Psoas muscle (tissue), 8 donors: Measurements from ENCODE around the gene RYR2. TPM values are rescaled to one million over a fixed set of nuclear protein-coding genes. Genes with fewer than 3 reads are reported as not detected.

Experiments used
- ATAC-seq, 4 donors: fragments of 200-7000 bp; cut with Tn5 transposase; one replicate each; pipeline ENCODE4 v1.9.1; 2020; ENCODE audit warnings: moderate library complexity in 3 of 4, mild to moderate bottlenecking in 2 of 4
- DNase-seq, 2 donors: peaks; one replicate each; pipeline ENCODE4 v3.0.0-alpha.2; 2020
- H3K27ac ChIP-seq: fragments of 200-600 bp; one replicate; pipeline ENCODE4 v1.8.0; 2022
- H3K27me3 ChIP-seq, 3 donors: fragments of 200-600 bp in 1 of 3; one replicate each; pipeline versions ENCODE4 v1.6.1 to v1.8.0; 2013 to 2022; ENCODE audit warnings: low read length in 2 of 3, mild to moderate bottlenecking in 2 of 3, moderate library complexity in 1 of 3; ENCODE audit not compliant: insufficient read depth in 3 of 3
- H3K36me3 ChIP-seq, 2 donors: fragments of 200-600 bp in 1 of 2; one replicate each; pipeline versions ENCODE4 v1.6.1 to v1.8.0; 2013 to 2022; ENCODE audit warnings: low read depth in 1 of 2, mild to moderate bottlenecking in 1 of 2, moderate library complexity in 1 of 2; ENCODE audit not compliant: insufficient read depth in 1 of 2
- H3K4me1 ChIP-seq: fragments of 200-600 bp; one replicate; pipeline ENCODE4 v1.8.0; 2022
- H3K4me3 ChIP-seq: fragments of 200-600 bp; one replicate; pipeline ENCODE4 v1.8.0; 2022; ENCODE audit warnings: mild to moderate bottlenecking
- H3K9me3 ChIP-seq: fragments of 200-600 bp; one replicate; pipeline ENCODE4 v1.8.0; 2022
- CTCF ChIP-seq: fragments of 200-600 bp; IDR thresholded peaks from one replicate; pipeline ENCODE4 v1.8.0; 2022; ENCODE audit warnings: antibody characterized with exemption
- WGBS, 3 donors: extraction: QIAGEN DNeasy Blood & Tissue Kit; methylation state at CpG; one replicate each; pipeline versions ENCODE4 v1.1.6 to v1.1.7; 2013; 5-methylcytosine and 5-hydroxymethylcytosine counted together
- intact Hi-C, 2 donors: fragments of 100-400 bp; cut with DNase I; formaldehyde crosslinking; loops; one replicate each; pipeline versions ENCODE4 v1.11.0 to v1.14.2; 2022
- polyA plus RNA-seq, 3 donors: library from polyadenylated mRNA; stranded (reverse); fragments of 200-250 nt; gene quantifications; one replicate each; pipeline ENCODE4 v1.2.3, GENCODE V29; 2013
- total RNA-seq, 4 donors: library from RNA; stranded (reverse); fragmentation: NEBNext Ultra II Directional in 2 of 4; extraction: Animal tissue kit (Norgen Biotek cat#: 25700) in 2 of 4; gene quantifications; one replicate each; pipeline versions ENCODE4 v1.2.1 to v1.2.4, GENCODE V29; 2021 to 2023
- donor health status: healthy with polysubstance abuse.
- donor health status: DM: no; HTN: no; CAD: no; lungs with moderate emphysema.
- donor health status: Bipolar disorder and iron deficiency.
- donor health status: healthy.
- donor health status: DM: yes; HTN: yes; CAD: no.
- donor health status: DM: no; HTN: no; CAD: no.
- donor health status: DM: no; HTN: no; CAD: no.
- donor health status: DM: yes; HTN: yes; CAD: no.

The RYR2 gene
- total and polyA plus RNA-seq, 7 donors, result 0.06 to 0.48 (median 0.25) TPM

- Histone ChIP-seq H3K27ac (no peak overlapping the region), H3K36me3 (no peaks in the 10 kb centered on the region), H3K4me3 (no peak overlapping the region), H3K4me1 (no peaks in the 10 kb centered on the region), H3K27me3 (no peaks in the 10 kb centered on the region), H3K9me3 (no peaks in the 10 kb centered on the region)
- WGBS, 3 donors, result 91 to 95% (median 93%) methylated on average over 4 of the region's 4 CpGs
- DNase-seq (no peak), ATAC-seq (no peak)
- no peak for TF ChIP-seq CTCF
- intact Hi-C loops, result no loop called here
Measured at GRCh38 chr1:237745545-237745944, 703.6 kb downstream of the RYR2 start.

GRCh38 chr1:237748171-237748960 lies 706.4 kb downstream of the RYR2 start:
- TF ChIP-seq CTCF, result no peak
- no peak for ATAC-seq
- Histone ChIP-seq H3K4me1 (no peaks in the 10 kb centered on the region), H3K27ac (no peak overlapping the region), H3K27me3 (no peaks in the 10 kb centered on the region), H3K36me3 (no peaks in the 10 kb centered on the region), H3K9me3 (no peaks in the 10 kb centered on the region), H3K4me3 (no peak overlapping the region)
- intact Hi-C loops, result no loop called here
- DNase-seq, result no peak
- 22 to 30% (median 26%) methylated on average over 2 of the region's 2 CpGs for WGBS, 3 donors

GRCh38 chr1:237749122-237749521 lies 707.1 kb downstream of the RYR2 start:
- ATAC-seq, result no peak
- no peak overlapping the region for H3K4me3 ChIP-seq
- WGBS, 3 donors, result 82 to 94% (median 92%) methylated on average over 1 of the region's 1 CpG

GRCh38 chr1:237751090-237751489 lies 709.1 kb downstream of the RYR2 start:
- DNase-seq (no peak), ATAC-seq (no peak)
- Histone ChIP-seq H3K36me3 (no peaks in the 10 kb centered on the region), H3K4me1 (no peaks in the 10 kb centered on the region), H3K27me3 (no peaks in the 10 kb centered on the region), H3K4me3 (no peak overlapping the region), H3K27ac (no peak overlapping the region), H3K9me3 (no peaks in the 10 kb centered on the region)
- intact Hi-C loops, result no loop called here
- 79 to 86% (median 83%) methylated on average over 2 of the region's 2 CpGs for WGBS, 3 donors
- no peak for TF ChIP-seq CTCF

More at GRCh38 chr1:237749122-237749521, 707.1 kb downstream of the RYR2 start:
- Histone ChIP-seq H3K4me1 (no peaks in the 10 kb centered on the region), H3K27ac (no peak overlapping the region), H3K9me3 (no peaks in the 10 kb centered on the region), H3K27me3 (no peaks in the 10 kb centered on the region), H3K36me3 (no peaks in the 10 kb centered on the region)
- no peak for DNase-seq
- intact Hi-C loops, result no loop called here
- no peak for TF ChIP-seq CTCF

- intact Hi-C loops, result no loop called here
- no peaks in the 10 kb centered on the region for H3K27me3 ChIP-seq
- H3K27ac ChIP-seq, result no peak overlapping the region
- H3K36me3 ChIP-seq, result no peaks in the 10 kb centered on the region
- 83 to 91% (median 84%) methylated on average over 3 of the region's 3 CpGs for whole genome bisulfite sequencing, 3 donors
- DNase-seq (no peak), ATAC-seq (no peak)
- H3K9me3 ChIP-seq, result no peaks in the 10 kb centered on the region
- H3K4me3 ChIP-seq, result no peak overlapping the region
- H3K4me1 ChIP-seq, result no peaks in the 10 kb centered on the region
- no peak for TF ChIP-seq CTCF
Measured at GRCh38 chr1:237754627-237755026, 712.6 kb downstream of the RYR2 start.
